Daoy (cell line): ENCODE results near the gene TMPRSS13. TPM values are rescaled to one million over a fixed set of nuclear protein-coding genes. Genes with fewer than 3 reads are reported as not detected.

Experiments used
- DNase-seq: peaks from one replicate; pipeline ENCODE4 v3.0.0-alpha.2; 2015; ENCODE audit warnings: low read depth
- total RNA-seq: library from RNA; depleted of rRNA; stranded (reverse); fragments of >200 nt; shearing (Covaris generic); gene quantifications from 2 replicates; pipeline ENCODE4 v1.2.3, GENCODE V29; 2014

TMPRSS13 gene
- total RNA-seq, 1 experiment from 2014 or later, result 0.06 TPM

GRCh38 chr11:117892651-117893050 lies 36.6 kb downstream of the TMPRSS13 start:
- DNase-seq, result no peak

GRCh38 chr11:117891362-117891761 lies 37.8 kb downstream of the TMPRSS13 start:
- no peak for DNase-seq

GRCh38 chr11:117888139-117888566 lies 41.0 kb downstream of the TMPRSS13 start:
- no peak for DNase-seq

DNA sequence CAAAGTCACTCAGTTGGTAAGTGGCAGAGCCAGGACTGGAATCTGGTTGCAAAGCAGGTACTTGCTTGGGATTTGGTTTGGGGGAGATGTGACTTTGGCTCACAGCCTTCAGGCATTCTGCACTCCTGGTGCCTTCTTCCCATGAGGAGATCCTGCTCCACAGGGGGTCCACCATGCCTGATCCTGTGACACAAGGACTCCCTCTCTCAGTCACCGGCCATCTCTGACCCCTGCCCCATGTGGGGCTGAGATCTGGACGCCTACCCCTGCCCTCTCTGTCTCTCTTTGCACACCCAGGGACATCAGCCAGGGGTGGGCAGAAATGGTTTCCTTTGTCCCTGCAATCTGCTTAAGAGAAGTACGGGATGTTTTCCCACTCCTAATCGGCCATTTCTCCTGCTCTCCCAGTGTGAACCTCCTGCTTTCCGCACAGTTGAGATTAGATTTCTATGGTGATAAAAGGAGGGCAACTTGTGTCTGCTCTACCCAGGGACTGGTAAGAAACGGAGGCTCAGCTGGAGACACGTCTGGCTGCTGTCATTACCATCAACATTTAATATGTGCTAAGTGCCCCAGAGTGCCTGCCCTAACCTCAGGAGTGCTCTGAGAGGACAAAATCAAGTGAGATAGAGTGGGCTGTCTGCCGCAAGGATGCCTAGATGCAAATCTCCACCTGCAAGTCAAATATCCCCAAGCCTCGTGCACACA lies 41.6 kb downstream of the TMPRSS13 start:
- DNase-seq, result no peak

- no peak for DNase-seq
Measured at GRCh38 chr11:117885777-117886176, 43.4 kb downstream of the TMPRSS13 start.

DNA sequence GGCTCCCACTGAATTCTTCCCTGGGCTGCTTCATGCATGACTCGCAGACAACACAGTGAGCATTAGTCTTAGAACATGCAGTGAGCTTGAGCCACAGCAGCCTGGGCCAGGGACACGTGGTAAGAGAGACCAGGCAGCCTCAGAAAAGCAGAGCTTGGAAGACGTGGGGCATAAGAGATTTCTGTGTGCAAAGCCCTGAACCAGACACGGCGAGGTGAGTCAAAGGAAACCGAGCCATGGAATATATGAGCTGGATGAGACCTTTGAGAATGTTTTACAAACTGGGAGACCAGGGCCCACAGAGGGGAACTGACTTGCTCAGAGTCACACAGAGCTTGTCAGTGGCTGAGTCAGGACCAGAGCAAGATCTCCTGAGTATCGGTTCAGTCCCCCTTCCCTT lies 44.2 kb downstream of the TMPRSS13 start:
- no peak for DNase-seq

GRCh38 chr11:117883063-117883462 lies 46.1 kb downstream of the TMPRSS13 start:
- DNase-seq, result no peak

- DNase-seq, result no peak
Measured at GRCh38 chr11:117882311-117882905, 46.8 kb downstream of the TMPRSS13 start.

- no peak for DNase-seq
Measured at GRCh38 chr11:117881217-117881616, 48.0 kb downstream of the TMPRSS13 start.

GRCh38 chr11:117879516-117880480 lies 49.4 kb downstream of the TMPRSS13 start:
- DNase-seq, result no peak

DNA sequence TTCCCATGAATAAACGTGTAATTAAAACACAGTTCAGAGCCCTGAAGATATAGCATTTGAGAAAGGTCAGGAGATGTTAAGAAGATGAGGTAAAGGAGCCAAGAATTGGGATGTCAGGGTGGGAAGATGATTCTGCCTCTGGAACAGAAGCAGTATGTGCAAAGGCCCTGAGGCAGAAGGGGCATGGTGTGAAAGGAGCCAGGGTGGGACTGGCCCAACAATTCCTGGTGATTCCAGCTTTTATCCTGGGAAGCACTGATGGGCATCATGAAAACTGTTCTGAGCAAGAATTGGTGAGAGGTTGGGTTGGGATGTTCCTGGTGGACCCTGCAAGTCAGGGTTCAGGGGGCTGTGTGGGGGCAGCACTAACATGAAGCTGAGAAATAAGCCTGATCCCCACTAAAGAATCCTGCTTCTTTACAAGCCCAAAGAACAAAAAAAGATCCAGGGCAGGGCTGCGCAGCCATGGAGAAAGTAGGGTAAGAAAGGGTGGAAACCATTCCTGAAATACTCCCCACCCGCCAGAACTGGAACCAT lies 50.2 kb downstream of the TMPRSS13 start:
- no peak for DNase-seq

- DNase-seq, result no peak
Measured at GRCh38 chr11:117878314-117878938, 50.8 kb downstream of the TMPRSS13 start.

DNA sequence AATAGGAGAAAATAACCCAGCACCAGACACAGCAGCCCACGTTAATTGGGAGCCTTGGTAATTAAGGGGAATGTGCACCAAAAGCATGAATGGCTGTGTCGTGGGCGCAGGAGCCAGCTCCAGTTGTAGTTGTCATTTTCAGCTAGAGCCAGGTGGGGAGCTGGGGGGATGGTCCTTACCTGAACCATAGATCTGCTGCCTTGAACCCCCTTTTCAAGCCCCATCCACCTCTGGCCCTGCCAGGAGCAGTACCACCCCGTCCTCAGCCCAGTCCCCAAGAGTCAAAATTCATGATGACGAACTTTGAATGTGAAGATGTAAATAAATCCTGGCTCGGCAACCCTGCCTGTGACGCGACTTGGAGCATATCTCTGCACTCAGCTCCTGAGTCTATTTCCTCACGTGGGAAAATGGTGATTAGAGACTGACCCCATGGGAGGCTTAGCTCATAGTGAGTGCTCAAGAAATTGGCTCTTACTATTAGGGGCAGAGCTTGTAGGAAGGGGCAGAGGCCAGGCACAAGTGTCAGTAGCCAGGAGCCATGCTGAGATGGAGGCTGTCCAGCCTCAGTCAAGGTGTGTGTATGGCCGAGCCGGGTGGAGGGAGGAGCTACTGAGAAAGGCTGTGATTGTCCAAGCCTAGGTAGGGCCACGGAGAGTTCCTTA lies 52.0 kb downstream of the TMPRSS13 start:
- no peak for DNase-seq

GRCh38 chr11:117876341-117877119 lies 52.7 kb downstream of the TMPRSS13 start, which contains the start of gene FXYD6:
Gene FXYD6, minus strand, starts transcription at chr11:117876658. Its CDS starts 33,882 bp downstream, at chr11:117842776.
- peak; percentile 62 for DNase-seq

DNA sequence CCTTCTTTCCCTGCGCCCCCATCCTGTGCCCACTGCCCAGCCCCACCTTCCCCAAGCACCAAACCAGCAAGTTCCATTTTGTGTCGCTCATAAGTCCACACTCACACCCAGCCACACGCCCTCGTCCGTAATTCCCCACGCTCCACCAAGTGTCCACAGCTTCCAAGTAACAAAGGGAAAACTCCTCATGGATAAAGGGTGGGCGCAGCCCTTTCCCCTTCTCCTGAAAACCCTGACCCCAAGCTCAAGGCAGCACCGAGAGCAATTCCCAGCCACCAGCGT lies 53.2 kb downstream of the TMPRSS13 start:
- no peak for DNase-seq

- no peak for DNase-seq
Measured at GRCh38 chr11:117875382-117876058, 53.7 kb downstream of the TMPRSS13 start.

DNA sequence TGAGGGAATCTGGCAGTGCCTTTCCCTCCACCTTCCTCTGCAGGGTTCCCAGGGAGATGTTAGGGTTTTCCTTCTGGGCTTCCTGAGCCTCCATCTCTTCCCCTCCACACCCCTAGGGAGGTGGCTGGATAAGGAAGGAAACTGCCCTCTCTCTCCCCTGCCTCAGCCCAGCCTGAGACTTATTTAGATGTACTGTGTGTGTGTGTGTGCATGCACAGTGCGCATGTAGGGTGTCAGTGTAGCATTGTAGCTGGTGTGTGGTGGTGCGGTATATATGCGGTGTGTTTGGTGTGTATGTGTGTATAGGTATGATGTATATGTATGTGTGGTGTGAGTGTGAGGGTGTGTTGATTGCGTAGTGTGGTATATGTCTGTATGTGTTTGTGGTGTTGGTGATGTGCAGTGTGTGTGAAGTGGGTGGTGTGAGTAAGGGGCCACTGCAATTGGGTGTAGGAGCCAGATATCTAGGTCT lies 54.3 kb downstream of the TMPRSS13 start:
- DNase-seq, result no peak

GRCh38 chr11:117874253-117874909 lies 54.8 kb downstream of the TMPRSS13 start:
- no peak for DNase-seq

DNA sequence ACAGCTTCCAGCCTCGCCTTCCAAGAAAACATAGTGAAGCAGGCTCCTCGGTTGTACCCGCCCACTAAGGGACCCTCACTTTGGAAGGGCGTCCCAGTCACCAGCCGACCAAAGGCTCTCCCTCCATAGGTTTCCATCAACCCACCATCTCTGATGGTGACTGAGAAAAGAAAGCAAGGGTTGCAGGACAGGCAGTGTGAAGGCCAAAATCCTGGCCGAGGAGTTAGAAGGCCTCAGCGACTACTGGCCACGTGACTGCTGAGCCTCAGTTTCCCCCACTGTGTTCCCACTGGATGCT lies 55.4 kb downstream of the TMPRSS13 start:
- DNase-seq, result no peak
